NCI-H128 (cell line): Measurements from ENCODE around the gene HAAO.
"Not testable (repeated sequence)": the region's sequence is repeated elsewhere in the genome, so short reads cannot be mapped to it uniquely, and the experiment has no call there.

ENCODE experiments used
- DNase-seq: peaks from one replicate; lab custom pipeline; 2025; ENCODE audit not compliant: unreplicated experiment; lab: John Stamatoyannopoulos, UW

HAAO gene

GRCh38 chr2:42792583-42793333 is at the start of gene HAAO:
Gene HAAO, minus strand, starts transcription at chr2:42792583. Its CDS starts 47 bp downstream, at chr2:42792536.
- no peak for DNase-seq

- no peak for DNase-seq
Observed at GRCh38 chr2:42841344-42841743, 49.0 kb upstream of the HAAO start.

- no peak for DNase-seq
Observed at GRCh38 chr2:42840760-42841159, 48.4 kb upstream of the HAAO start.

- DNase-seq: no peak
Observed at GRCh38 chr2:42839809-42840501, 47.6 kb upstream of the HAAO start.

- DNase-seq: no peak
Observed at GRCh38 chr2:42838133-42838532, 45.8 kb upstream of the HAAO start.

GRCh38 chr2:42835577-42836371 is 43.4 kb upstream of the HAAO start:
- DNase-seq: no peak

- DNase-seq: no peak
Observed at GRCh38 chr2:42834161-42834560, 41.8 kb upstream of the HAAO start.

- DNase-seq: no peak
Observed at GRCh38 chr2:42832289-42832634, 39.9 kb upstream of the HAAO start.

- DNase-seq: not testable (repeated sequence)
Observed at GRCh38 chr2:42831575-42832288, 39.3 kb upstream of the HAAO start.

- peak; percentile 12 for DNase-seq
Observed at GRCh38 chr2:42830922-42831574, 38.7 kb upstream of the HAAO start.

GRCh38 chr2:42829671-42830440 is 37.5 kb upstream of the HAAO start:
- DNase-seq: no peak

GRCh38 chr2:42828487-42829425 is 36.4 kb upstream of the HAAO start:
- DNase-seq: peak; percentile 42

GRCh38 chr2:42827647-42828486 is 35.5 kb upstream of the HAAO start:
- peak; percentile 53 for DNase-seq

- DNase-seq: no peak
Observed at GRCh38 chr2:42826231-42826630, 33.8 kb upstream of the HAAO start.

- DNase-seq: no peak
Observed at GRCh38 chr2:42824454-42824807, 32.0 kb upstream of the HAAO start.

- no peak for DNase-seq
Observed at GRCh38 chr2:42823744-42824453, 31.5 kb upstream of the HAAO start.

GRCh38 chr2:42819160-42819559 is 26.8 kb upstream of the HAAO start:
- DNase-seq: no peak
